Stimulated activated CD4-positive, alpha-beta T cell treated with anti-CD3 and anti-CD28 coated beads, Interleukin-12 subunit alpha, Interleukin-12 subunit beta, amount 100 ng/mL, for 24 hours (primary cell): ENCODE measurements around the gene DFFB.
"Not testable (repeated sequence)": the region's sequence is repeated elsewhere in the genome, so short reads cannot be mapped to it uniquely, and the experiment has no call there.

ENCODE experiments used
- DNase-seq, 2 experiments: peaks; one replicate each; pipeline ENCODE4 v3.0.0-alpha.2; 2020; ENCODE audit warnings: low read depth in 2 of 2

The DFFB gene

GRCh38 chr1:3909615-3910014 lies 52.3 kb downstream of the DFFB start:
- DNase-seq: no peak

DNA sequence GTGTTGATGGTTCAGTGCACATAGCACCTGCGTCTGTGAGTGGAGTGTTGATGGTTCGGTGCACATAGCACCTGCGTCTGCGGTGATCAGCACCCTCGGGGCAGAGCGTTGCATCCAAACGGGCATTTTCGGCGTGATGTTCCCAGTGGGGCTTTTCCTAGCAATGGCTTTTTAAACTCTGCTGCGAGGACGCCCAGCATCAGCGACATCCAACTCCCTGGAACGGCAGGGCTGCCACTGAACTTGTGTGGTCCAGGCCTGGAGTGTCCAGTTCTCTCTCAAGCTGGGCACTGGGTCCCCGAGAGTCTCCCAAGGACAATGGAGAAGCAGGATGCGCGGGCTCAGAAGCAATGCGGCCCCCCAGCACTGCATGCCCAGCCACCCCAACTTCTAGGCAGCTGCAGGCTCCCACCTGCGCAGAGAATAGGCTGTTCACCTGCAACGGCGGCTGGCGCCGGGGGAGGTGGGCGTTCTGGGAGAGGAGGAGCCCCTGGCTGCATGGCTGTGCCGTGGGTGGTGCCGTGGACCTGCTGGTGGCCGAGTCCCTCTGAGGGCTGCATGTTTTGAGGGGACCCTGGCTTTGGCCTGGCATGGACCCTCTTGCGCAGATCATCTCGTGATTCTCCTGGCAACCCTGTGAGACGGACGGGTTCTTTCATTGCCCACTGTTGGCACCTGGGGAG lies 52.9 kb downstream of the DFFB start:
- DNase-seq: no peak

DNA sequence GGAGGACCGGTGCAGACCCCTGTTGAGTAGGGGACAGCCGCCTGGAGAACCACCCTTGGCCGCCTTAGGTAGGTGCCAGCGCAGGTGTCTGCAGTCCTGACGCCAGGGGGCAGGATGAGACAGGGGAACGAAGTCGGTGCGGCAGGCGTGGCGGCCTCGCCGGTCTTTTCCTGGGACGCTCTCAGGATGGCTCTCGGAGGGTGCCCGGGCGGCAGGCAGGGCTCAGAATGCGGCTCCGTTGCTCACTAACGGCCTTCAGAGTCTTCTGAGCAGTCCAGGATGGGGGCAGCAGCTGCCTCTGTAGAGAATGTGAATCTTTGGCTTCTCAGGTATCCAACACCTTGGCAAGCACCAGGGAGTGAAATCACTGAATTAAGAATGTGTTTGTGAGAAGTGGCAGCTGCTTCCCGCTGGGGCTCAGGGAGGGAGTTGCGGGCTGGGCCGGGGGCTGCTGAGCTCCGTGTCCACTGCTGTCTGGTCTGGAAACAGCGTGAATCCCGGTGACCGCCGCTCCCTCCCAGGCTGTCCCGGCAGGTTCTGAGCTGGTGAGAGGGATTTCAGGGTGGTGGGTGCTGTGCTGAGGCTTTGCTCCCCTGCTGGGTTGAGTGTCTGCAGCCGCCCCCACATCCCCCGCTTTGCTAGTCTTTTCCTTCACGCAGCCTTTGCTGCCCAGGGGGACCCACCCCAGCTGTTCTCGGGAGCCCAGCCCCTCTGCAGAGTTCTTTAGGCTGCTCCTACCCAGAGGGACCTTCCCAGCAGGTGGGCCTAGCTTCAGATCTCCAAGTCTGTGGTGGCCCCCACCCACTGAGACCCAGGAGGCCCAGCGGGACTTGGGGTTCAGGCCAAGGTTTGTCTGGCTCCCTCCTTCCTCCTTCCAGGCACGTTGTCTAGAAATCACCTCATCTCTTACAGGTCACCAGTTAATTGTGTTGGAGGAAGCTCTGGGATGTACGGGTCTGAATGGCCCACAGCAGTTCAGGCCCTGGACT lies 53.9 kb downstream of the DFFB start:
- peak; percentile 57 to 75 for DNase-seq

DNA sequence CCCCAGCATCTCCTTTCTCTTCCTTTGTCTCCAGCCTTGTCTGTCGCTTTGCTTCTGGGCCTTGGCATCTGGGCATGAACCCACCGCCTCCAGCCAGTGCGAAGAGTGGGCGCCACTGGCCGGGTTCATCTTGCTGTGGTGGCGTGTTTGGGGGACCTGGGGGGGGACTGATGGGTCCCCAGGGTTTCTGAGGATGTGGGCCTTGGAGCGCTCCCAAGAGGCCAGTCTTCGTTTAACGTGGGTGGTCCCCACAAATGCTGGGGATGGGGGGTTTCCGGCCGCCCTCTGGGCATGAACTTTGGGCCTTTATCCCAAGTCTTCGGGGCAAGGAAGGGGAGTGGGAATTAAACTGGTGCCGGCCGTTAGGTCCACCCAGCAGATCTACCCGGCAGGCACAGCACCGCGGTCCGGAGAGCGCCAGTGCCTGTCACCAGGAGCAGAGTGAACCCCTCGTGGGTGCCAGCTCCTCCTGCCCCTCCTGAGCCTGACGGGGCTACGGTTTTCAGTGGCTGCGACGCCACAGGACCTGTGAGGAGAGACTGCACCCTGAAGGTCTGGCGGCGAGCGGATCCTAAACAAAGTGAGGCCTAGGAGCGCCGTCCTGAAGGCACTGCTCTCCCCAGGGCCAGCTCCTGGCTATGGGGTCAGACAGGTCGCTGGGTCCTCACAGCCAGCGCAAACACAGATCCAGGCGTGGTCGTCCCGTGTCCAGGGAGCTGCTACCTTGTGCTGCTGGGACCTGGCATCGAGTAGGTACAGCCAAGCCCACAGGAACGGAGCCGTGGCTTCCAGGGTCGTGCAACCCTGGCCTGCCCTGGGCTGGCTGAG lies 54.9 kb downstream of the DFFB start:
- DNase-seq: no peak

GRCh38 chr1:3912809-3913685 lies 55.8 kb downstream of the DFFB start:
- no peak for DNase-seq

DNA sequence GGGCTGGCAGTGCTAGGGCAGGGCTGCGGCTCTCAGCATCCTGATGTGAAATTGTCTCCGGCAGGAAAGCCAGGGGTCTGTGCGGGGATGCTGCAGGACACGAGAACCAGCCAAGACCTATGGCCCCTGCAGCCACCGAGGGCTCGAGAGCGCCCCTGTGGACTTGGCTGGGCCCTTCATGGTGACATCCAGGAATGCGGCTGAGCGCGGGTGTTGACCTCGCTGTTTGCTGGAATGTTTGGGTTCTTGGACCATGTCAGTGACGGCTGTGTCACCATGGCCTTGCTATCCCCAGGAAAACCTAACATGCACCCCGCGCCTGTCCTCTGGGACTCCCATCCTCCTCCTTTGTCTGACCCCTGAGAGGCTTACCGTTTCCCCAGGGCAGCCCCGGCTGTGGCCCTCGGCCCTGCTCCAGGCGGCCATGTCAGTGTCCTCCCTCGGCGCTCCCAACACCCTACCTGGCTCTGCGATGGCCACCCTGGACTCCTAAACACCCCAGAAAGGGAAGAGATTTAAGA lies 57.1 kb downstream of the DFFB start:
- DNase-seq: no peak

DNA sequence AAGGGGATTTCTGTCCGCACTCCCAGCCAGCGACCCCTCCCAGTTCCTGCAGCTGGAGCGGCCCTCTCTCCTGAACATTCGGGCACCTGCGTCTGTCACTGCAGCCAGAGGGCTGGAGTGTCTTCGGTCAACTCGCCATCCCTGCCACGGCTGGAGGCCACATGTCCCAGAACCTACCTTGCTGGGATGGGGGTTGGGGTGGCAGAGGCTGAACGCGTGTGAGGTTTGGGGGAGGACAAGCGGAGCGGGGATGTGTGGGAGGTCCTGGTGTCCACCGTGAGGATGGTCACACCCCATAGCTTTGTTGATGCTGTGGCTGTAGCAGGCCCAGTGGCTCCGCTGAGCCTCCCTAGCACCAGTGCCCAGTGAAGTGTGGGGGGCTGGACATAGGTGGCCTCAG lies 57.6 kb downstream of the DFFB start:
- DNase-seq: no peak

DNA sequence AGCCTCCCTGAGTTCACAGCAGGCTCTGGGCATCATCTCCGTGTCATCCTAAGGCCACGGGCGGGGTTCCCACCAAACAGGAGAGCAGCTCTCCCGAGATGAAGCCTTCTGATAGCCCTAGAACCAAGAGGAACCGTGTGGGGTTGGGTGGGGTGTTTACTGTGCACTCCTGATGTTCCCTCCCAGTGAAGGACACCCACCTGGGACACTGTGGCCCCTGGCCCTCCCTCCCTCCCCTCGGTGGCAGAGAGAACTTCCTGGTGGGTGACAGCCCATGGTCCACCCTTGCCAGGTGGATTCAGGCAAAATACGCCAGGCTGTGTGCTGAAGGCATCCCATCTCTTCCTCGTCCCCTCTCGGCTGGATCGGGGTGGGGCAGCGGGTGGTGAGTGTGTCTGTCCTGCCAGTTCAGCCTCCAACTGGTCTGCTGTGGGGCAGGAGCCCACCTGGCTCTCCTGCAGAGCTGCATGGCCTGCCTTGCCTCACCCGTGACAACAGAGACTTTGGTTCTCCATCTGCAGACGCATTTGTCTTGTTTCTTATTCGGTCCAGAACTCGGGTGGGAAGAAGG lies 58.4 kb downstream of the DFFB start:
- DNase-seq: no peak

GRCh38 chr1:3917761-3918160 lies 60.5 kb downstream of the DFFB start:
- no peak for DNase-seq

- DNase-seq: not testable (repeated sequence)
Observed at GRCh38 chr1:3918359-3918758, 61.1 kb downstream of the DFFB start.

- no peak for DNase-seq
Observed at GRCh38 chr1:3918966-3919611, 61.8 kb downstream of the DFFB start.

- DNase-seq: no peak
Observed at GRCh38 chr1:3919706-3920105, 62.4 kb downstream of the DFFB start.

GRCh38 chr1:3921765-3922164 lies 64.5 kb downstream of the DFFB start:
- DNase-seq: no peak

DNA sequence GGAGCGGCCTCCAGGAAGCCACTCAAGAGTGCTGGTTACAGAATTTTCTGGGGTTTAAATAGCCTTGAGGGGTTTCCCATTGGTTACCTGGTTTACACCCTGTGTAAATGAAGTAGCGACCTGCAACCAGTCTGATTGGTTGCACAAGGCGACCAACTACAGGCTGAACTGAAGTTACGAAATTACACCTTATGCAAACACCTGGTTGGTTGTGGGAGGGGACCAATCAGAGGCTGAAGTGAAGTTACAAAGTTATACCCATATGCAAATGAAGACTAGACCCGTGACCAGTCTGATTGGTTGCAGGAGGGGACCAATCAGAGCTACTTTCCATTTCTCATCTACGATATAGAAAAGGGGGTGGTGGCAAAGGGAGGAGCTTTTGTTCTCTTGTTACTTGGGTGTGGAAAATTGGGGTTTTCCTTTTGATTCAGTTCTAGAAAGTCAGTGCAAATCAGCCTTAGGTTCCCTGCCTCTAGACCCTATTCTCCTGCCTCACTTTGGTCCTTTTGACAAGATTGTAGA lies 65.0 kb downstream of the DFFB start:
- DNase-seq: no peak

GRCh38 chr1:3922851-3923250 lies 65.6 kb downstream of the DFFB start:
- DNase-seq: no peak

GRCh38 chr1:3923378-3924185 lies 66.3 kb downstream of the DFFB start:
- DNase-seq: no peak

- DNase-seq: no peak
Observed at GRCh38 chr1:3924186-3924824, 67.0 kb downstream of the DFFB start.

GRCh38 chr1:3924825-3925220 lies 67.5 kb downstream of the DFFB start:
- DNase-seq: no peak
